Measurements from ENCODE around the gene TIMM10.

- TF ChIP-seq POLR2A (IDR thresholded peaks at IDR 0.05) (no peak), CTCF (IDR thresholded peaks at IDR 0.05) (peak in 4 of 6 experiments; percentile 72 to 94 (median 90))
Observed at GRCh38 chr11:57568330-57568766, 37.8 kb upstream of the TIMM10 start.
